SKM-1 treated with dmso at 0.1 percent for 144 hours (cell line): ENCODE results near the gene ZBTB43.

Experiments
- DNase-seq: peaks from one replicate; lab custom pipeline; 2025; ENCODE audit not compliant: unreplicated experiment; lab: John Stamatoyannopoulos, UW

ZBTB43 gene

GRCh38 chr9:126882746-126883145 is 77.9 kb downstream of the ZBTB43 start:
- no peak for DNase-seq

GRCh38 chr9:126883636-126884035 is 78.8 kb downstream of the ZBTB43 start:
- DNase-seq = no peak

GRCh38 chr9:126885131-126885641 is 80.3 kb downstream of the ZBTB43 start:
- no peak for DNase-seq

- no peak for DNase-seq
These were observed 81.4 kb downstream of the ZBTB43 start for GRCh38 chr9:126886034-126886822.

GRCh38 chr9:126886897-126887296 is 82.1 kb downstream of the ZBTB43 start:
- DNase-seq = no peak
